OCI-LY1 (cell line): ENCODE results near the gene MYMK.

Source experiments
- EZH2 ChIP-seq: fragments of 200-600 bp; sonication (generic), shearing (Covaris generic); IDR thresholded peaks from 2 replicates; pipeline ENCODE4 v1.8.0; 2017; ENCODE audit warnings: borderline replicate concordance, mixed run types, mild to moderate bottlenecking, antibody characterized with exemption, low read length, moderate library complexity, mixed read lengths
- TF ChIP-seq, protein P1 (sequence below): fragments of 200-600 bp; sonication (generic), shearing (Covaris generic); IDR thresholded peaks from 2 replicates; pipeline ENCODE4 v1.5.1; 2017; ENCODE audit warnings: mild to moderate bottlenecking, antibody characterized with exemption, low read length, moderate library complexity, mixed read lengths

DNA sequence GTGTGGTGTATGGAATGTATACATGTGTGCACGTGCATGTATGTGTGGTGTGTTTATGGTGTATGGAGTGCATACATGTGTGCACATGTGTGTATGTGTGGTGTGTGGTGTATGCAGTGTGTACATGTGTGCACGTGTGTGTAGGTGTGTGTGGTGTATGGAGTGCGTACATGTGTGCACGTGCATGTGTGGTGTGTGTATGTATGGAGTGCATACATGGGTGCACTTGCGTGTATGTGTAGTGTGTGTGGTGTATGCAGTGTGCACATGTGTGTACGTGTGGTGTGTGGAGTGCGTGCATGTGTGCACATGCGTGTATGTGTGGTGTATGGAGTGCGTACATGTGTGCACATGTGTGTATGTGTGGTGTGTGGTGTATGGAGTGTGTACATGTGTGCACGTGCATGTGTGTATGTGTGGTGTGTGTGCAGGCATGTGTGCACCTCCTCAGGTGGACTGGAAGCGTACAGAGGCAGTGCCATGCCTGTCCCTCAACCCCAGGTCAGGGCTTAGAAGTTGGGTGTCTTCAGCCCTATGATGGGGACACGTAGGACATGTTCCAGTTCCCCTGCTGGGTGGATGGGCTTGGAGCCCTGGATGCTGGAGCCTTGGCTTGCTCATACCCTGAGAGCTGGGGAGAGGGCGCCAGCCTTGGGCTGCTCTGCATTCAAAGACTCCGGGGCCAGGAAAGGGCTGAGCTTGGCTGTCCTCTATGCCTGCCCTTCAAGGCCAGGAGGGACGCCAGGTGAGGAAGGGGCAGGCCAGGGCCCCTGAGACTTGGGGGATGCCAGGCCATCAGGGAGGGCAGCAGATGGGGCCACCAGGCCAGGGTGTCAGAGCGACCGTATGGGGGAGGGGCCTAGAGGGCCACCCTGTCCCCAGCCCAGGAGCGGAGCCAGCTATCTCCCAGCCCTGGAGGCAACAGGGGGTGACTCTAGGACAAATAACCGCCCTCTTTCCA is 12.2 kb downstream of the MYMK start:
- TF ChIP-seq, protein P1, sequence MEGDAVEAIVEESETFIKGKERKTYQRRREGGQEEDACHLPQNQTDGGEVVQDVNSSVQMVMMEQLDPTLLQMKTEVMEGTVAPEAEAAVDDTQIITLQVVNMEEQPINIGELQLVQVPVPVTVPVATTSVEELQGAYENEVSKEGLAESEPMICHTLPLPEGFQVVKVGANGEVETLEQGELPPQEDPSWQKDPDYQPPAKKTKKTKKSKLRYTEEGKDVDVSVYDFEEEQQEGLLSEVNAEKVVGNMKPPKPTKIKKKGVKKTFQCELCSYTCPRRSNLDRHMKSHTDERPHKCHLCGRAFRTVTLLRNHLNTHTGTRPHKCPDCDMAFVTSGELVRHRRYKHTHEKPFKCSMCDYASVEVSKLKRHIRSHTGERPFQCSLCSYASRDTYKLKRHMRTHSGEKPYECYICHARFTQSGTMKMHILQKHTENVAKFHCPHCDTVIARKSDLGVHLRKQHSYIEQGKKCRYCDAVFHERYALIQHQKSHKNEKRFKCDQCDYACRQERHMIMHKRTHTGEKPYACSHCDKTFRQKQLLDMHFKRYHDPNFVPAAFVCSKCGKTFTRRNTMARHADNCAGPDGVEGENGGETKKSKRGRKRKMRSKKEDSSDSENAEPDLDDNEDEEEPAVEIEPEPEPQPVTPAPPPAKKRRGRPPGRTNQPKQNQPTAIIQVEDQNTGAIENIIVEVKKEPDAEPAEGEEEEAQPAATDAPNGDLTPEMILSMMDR, result no peak
- TF ChIP-seq EZH2, result no peak
